GM12892 (cell line): ENCODE results near the gene HNMT.
"Not testable (repeated sequence)": the region's sequence is repeated elsewhere in the genome, so short reads cannot be mapped to it uniquely, and the experiment has no call there.

Source experiments
- DNase-seq: peaks from one replicate; pipeline ENCODE4 v3.0.0; 2011; ENCODE audit not compliant: insufficient read length
- FAIRE-seq: peaks from 2 replicates; lab custom pipeline; 2011; peaks lifted over from hg19 to GRCh38; lab: Jason Lieb, UNC
- POLR2A ChIP-seq: IDR thresholded peaks from 2 replicates; pipeline ENCODE4 v1.6.1; 2011; ENCODE audit warnings: low read depth, low read length, control low read depth
- POLR2AphosphoS5 ChIP-seq: IDR thresholded peaks from 2 replicates; pipeline ENCODE4 v1.6.1; 2011; ENCODE audit warnings: low read depth, low read length, control low read depth
- TAF1 ChIP-seq: IDR thresholded peaks from 2 replicates; pipeline ENCODE4 v1.6.1; 2011; ENCODE audit warnings: low read depth, mild to moderate bottlenecking, control low read depth, low read length, borderline replicate concordance

HNMT gene

GRCh38 chr2:137986268-137986667 is 22.0 kb downstream of the HNMT start:
- FAIRE-seq = no peak
- TF ChIP-seq TAF1 (no peak), POLR2AphosphoS5 (no peak), POLR2A (no peak)

GRCh38 chr2:137987011-137987410 is 22.7 kb downstream of the HNMT start:
- DNase-seq (no peak), FAIRE-seq (no peak)
- TF ChIP-seq POLR2AphosphoS5 = no peak
- TF ChIP-seq POLR2A = no peak
- no peak for TF ChIP-seq TAF1

More at GRCh38 chr2:137986268-137986667, 22.0 kb downstream of the HNMT start:
- no peak for DNase-seq

GRCh38 chr2:137991078-137991477 is 26.8 kb downstream of the HNMT start:
- TF ChIP-seq POLR2A (no peak), TAF1 (no peak), POLR2AphosphoS5 (no peak)
- FAIRE-seq = no peak
- no peak for DNase-seq

DNA sequence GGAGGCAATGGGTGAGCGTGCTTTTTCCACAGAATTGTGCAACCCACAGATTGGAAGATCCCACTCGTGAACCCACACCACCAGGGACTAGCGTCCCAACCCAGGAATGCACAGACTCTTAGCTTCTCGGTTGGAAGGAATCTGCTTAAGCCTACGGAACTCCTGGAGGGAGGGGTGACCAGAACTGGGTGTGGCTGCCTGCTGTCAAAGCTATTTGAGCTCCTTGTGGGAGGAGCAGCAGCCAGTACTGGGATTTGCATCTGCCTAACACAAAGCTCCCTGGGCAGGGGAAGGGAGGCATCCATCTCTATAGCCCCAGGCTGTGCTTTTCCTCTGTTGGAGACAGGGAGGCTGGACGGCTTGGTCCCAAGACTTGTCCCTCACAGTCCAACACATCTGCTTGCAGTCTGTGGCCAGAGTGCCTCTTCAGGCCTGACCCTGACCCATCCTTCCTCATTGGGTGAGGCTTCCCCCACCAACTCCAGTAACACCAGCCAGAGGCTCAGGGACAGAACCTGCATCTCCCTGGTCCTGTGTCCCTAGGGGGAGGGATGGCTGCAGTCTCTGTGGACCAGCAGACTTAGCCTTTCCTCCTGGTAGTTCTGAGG is 27.9 kb downstream of the HNMT start:
- no peak for FAIRE-seq
- TF ChIP-seq TAF1 = no peak
- no peak for TF ChIP-seq POLR2A
- TF ChIP-seq POLR2AphosphoS5 = no peak
- no peak for DNase-seq

GRCh38 chr2:137993715-137994476 is 29.6 kb downstream of the HNMT start:
- not testable (repeated sequence) for FAIRE-seq, DNase-seq

- FAIRE-seq, DNase-seq: not testable (repeated sequence)
These were observed 31.1 kb downstream of the HNMT start for GRCh38 chr2:137995368-137995767.

- DNase-seq, FAIRE-seq: not testable (repeated sequence)
These were observed 31.9 kb downstream of the HNMT start for GRCh38 chr2:137996158-137996557.

- no peak for TF ChIP-seq POLR2A
- DNase-seq = no peak
- FAIRE-seq = no peak
These were observed 33.5 kb downstream of the HNMT start for GRCh38 chr2:137997733-137998132.

DNA sequence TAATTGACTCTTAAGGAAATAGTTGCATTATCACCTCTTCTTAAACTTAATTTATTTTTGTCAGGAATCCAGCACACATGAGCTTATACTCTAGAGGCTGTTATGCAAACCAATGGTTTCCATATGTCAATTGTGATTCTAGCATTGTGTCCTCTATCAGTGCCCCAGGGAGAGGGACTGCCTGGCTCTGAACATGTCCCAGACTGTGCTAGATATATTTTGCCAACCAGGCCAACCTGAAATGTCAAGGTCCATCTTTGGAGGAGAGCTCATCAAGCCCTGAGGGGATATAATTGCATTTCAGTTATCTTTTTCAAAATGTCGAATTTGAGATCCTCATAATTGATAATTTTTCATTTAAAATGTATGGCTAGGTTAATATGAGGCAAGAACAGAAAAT is 34.2 kb downstream of the HNMT start:
- DNase-seq (no peak), FAIRE-seq (no peak)
- no peak for TF ChIP-seq POLR2A
- TF ChIP-seq POLR2AphosphoS5 = no peak
- no peak for TF ChIP-seq TAF1

- DNase-seq (no peak), FAIRE-seq (no peak)
- no peak for TF ChIP-seq POLR2AphosphoS5
- no peak for TF ChIP-seq TAF1
- TF ChIP-seq POLR2A = no peak
These were observed 35.0 kb downstream of the HNMT start for GRCh38 chr2:137999273-137999672.

GRCh38 chr2:138000009-138000408 is 35.7 kb downstream of the HNMT start:
- no peak for FAIRE-seq
- TF ChIP-seq POLR2AphosphoS5 (no peak), POLR2A (no peak), TAF1 (no peak)

DNA sequence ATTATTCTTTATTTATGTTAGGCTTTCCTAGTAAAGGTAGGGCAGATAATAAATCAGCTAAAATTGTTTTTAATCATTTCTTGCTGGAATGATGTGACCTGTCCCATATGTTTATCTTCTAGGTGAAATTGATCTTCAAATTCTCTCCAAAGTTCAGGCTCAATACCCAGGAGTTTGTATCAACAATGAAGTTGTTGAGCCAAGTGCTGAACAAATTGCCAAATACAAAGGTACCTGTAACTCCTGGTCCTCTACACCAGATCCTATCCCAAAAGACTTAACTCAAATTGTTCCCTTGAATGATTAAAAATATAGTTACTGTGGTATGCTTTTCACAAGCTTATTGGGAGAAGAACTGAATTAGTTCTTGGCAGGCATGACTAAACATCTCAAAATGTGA is 36.5 kb downstream of the HNMT start:
- TF ChIP-seq POLR2AphosphoS5 = no peak
- no peak for TF ChIP-seq POLR2A
- no peak for TF ChIP-seq TAF1
- DNase-seq (no peak), FAIRE-seq (no peak)

More at GRCh38 chr2:138000009-138000408, 35.7 kb downstream of the HNMT start:
- DNase-seq = no peak
